Panc1 (cell line): ENCODE measurements around the gene KDM5C.

Source experiments
- POLR2AphosphoS5 ChIP-seq: IDR thresholded peaks from 2 replicates; pipeline ENCODE4 v1.6.1; 2012; ENCODE audit warnings: mild to moderate bottlenecking, low read depth, low read length, moderate library complexity
- TF ChIP-seq, protein P1 (sequence below): fragments of 450-650 bp; IDR thresholded peaks from 2 replicates; pipeline ENCODE4 v1.5.1; 2017; ENCODE audit warnings: mild to moderate bottlenecking

- TF ChIP-seq, protein P1, sequence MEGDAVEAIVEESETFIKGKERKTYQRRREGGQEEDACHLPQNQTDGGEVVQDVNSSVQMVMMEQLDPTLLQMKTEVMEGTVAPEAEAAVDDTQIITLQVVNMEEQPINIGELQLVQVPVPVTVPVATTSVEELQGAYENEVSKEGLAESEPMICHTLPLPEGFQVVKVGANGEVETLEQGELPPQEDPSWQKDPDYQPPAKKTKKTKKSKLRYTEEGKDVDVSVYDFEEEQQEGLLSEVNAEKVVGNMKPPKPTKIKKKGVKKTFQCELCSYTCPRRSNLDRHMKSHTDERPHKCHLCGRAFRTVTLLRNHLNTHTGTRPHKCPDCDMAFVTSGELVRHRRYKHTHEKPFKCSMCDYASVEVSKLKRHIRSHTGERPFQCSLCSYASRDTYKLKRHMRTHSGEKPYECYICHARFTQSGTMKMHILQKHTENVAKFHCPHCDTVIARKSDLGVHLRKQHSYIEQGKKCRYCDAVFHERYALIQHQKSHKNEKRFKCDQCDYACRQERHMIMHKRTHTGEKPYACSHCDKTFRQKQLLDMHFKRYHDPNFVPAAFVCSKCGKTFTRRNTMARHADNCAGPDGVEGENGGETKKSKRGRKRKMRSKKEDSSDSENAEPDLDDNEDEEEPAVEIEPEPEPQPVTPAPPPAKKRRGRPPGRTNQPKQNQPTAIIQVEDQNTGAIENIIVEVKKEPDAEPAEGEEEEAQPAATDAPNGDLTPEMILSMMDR, result no peak
- no peak for TF ChIP-seq POLR2AphosphoS5
These were observed 32.2 kb upstream of the KDM5C start for GRCh38 chrX:53257166-53257565.
